Activated T-cell treated with anti-CD3 and anti-CD28 coated beads for 48 hours (primary cell): ENCODE results near the gene EPN1.

Source experiments
- DNase-seq: peaks from one replicate; pipeline ENCODE4 v3.0.0-alpha.2; 2020; ENCODE audit warnings: low read depth

The EPN1 gene

DNA sequence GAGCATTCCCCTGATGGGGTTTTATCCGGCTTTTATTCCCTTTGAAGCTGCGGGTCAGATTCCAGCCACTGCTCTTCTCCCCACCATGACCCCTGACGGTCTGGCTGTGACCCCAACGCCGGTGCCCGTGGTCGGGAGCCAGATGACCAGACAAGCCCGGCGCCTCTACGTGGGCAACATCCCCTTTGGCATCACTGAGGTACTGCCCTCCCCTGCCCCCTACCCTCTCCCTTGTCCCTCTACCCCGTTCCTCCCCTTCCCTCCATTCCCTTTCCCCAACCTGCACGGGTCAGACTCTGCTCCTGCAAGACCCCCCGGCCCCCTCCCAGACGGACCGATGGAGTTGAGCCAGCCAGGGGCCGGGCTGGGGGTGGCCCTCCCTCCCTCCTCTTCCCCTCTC is 14.0 kb upstream of the EPN1 start:
- DNase-seq: no peak

DNA sequence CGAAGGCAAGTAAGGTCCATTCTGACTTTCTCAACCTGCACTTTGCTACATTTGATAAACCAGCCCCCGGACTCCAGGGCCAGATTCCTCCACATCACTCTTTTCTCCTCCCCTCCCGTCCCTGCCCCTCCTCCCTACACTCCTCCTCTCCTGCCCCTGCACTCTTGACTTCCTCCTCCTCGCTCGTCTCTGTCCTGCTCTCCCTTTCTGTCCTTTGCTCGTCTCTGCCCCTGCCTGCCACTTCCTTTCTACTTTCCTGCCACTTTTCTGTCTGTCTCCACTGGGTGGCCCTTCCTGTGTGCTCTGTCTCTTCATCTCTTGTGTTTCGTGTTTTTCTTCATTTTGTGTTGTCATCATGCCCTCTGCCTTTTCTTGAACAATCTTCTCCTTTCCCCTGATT is 13.2 kb upstream of the EPN1 start:
- DNase-seq: no peak

GRCh38 chr19:55663846-55664536 is 11.0 kb upstream of the EPN1 start:
- no peak for DNase-seq

- DNase-seq: no peak
These were observed 8.6 kb upstream of the EPN1 start for GRCh38 chr19:55666343-55667005.

DNA sequence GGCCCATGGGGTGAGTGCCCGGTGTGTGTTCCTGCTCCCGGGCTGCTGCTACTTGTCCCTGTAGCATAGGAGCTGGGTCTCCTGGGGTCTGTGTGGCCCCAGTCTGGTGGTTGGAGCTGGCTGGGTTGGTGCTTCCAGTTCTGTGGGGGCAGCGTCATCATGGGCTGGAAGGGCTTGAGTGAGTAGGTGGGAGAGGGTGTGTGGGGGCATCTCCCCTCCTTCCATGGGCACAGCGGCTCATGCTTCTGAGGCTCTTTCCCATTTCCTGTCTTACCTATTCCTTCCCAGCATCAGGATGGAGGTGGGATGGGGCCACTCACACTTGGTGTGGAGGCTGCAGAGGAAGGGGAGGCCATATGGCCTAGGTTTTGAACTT is 8.0 kb upstream of the EPN1 start:
- no peak for DNase-seq

DNA sequence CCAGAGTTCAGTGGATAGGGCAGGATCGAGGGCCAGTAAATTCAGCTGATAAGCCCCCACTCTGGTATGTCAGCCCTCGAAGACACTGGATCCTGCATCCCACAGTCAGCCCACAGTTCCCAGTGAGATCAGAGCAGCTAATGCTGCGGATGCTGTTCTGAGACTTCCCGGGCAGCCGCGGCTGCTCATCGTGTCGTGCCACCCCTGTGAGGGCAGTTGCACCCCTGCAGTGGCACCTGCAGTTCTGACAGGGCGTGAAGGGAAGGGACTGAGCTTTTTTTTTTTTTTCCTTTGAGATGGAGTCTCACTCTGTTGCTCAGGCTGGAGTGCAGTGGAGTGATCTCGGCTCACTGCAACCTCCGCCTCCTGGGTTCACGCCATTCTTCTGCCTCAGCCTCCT is 7.5 kb upstream of the EPN1 start:
- DNase-seq: no peak

GRCh38 chr19:55667958-55668357 is 7.1 kb upstream of the EPN1 start:
- DNase-seq: no peak

- no peak for DNase-seq
These were observed 6.2 kb upstream of the EPN1 start for GRCh38 chr19:55668603-55669348.

DNA sequence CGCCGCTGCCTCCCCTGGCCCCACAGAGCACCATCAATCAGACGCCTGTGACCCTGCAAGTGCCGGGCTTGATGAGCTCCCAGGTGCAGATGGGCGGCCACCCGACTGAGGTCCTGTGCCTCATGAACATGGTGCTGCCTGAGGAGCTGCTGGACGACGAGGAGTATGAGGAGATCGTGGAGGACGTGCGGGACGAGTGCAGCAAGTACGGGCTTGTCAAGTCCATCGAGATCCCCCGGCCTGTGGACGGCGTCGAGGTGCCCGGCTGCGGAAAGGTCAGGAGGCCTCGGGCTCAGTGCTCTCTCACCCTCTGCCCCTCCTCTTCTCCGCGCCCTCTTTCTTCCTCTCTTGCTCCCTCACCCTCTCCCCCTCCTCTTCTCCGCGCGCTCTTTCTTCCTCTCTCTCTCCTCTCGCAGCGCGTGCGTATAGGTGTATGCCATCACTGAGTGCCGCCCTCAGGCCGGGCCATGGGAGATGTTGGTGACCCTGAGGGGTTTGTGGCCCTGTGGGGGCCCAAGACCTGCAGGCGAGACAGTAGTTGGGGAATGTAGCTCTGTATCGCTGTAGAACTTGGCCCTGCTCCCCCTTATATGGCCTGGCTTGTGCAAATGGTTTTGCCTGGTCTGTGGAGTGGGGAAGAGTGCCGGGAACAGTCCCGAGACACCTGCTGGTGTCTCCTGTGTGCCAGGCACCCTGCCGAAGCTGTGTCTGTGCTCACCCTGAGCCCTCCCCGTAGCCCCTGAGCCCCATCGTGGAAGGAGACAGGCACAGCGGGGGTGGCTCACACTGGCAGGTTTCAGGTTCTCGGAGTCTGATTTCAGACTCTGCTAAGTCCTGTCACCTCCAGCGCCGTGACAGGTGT is 5.4 kb upstream of the EPN1 start:
- DNase-seq: no peak

- DNase-seq: no peak
These were observed 4.6 kb upstream of the EPN1 start for GRCh38 chr19:55670280-55671053.

GRCh38 chr19:55671054-55671378 is 4.0 kb upstream of the EPN1 start:
- DNase-seq: no peak

- DNase-seq: no peak
These were observed 2.6 kb upstream of the EPN1 start for GRCh38 chr19:55672418-55672817.

- no peak for DNase-seq
These were observed 1.6 kb upstream of the EPN1 start for GRCh38 chr19:55673465-55673864.

DNA sequence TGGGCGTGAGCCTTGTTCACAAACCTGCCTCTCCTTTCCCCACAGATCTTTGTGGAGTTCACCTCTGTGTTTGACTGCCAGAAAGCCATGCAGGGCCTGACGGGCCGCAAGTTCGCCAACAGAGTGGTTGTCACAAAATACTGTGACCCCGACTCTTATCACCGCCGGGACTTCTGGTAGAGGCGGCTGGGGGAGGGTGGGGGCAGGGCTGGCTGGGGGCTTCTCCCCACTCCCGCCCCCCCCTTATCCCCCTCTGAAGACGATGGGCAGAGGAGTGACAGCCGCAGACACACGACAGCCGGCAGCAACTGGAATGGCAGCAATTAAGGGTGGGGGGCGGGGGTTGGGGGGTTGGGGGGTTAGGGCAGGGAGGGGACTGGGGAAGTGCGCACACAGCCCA is 1.1 kb upstream of the EPN1 start:
- DNase-seq: no peak

DNA sequence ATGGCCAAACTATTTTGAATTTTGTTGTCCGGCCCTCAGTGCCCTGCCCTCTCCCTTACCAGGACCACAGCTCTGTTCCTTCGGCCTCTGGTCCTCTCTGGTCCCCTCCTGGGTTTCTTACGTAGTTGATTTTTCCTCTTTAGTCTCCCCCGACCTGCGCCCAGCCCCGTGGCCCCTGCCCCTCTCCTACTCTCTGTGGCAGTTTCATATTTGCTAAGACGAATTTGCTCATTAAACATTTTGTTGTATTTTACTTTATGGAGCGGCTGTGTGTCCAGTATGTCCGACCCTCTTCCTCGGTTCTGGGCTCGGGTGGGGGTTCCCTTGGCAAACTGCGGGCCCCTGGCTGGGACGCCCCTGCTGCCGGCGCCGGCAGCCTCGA is 576 bp upstream of the EPN1 start:
- DNase-seq: no peak

GRCh38 chr19:55675661-55676354 is 782 bp downstream of the EPN1 start:
- no peak for DNase-seq

GRCh38 chr19:55676383-55676782 is 1.4 kb downstream of the EPN1 start:
- DNase-seq: no peak

- no peak for DNase-seq
These were observed 2.0 kb downstream of the EPN1 start for GRCh38 chr19:55676889-55677505.

- no peak for DNase-seq
These were observed 2.6 kb downstream of the EPN1 start for GRCh38 chr19:55677572-55678028.

GRCh38 chr19:55678121-55678671 is 3.2 kb downstream of the EPN1 start:
- DNase-seq: no peak
